Suppressor macrophage (primary cell): ENCODE data around the gene NKD1.

Experiments used
- DNase-seq, 4 experiments: peaks; one replicate each; pipeline ENCODE4 v3.0.0-alpha.2; 2020 to 2022

NKD1 gene

GRCh38 chr16:50696575-50697420 lies 148.6 kb downstream of the NKD1 start:
- peak; percentile 91 to 96 (median 92) for DNase-seq

GRCh38 chr16:50697421-50697715 lies 149.2 kb downstream of the NKD1 start:
- no peak for DNase-seq

GRCh38 chr16:50697881-50698767 lies 149.9 kb downstream of the NKD1 start:
- peak; percentile 56 to 77 (median 70) for DNase-seq
